ENCODE results near the gene CHD6. TPM values are rescaled to one million over a fixed set of nuclear protein-coding genes. Genes with fewer than 3 reads are reported as not detected.

CHD6 gene
- total RNA-seq, 4 donors from 2014 or later: 21.5 to 130 (median 33.6) TPM

- H3K27me3 ChIP-seq: no peaks in the 10 kb centered on the region
- H3K27ac ChIP-seq: no peak overlapping the region
- TF ChIP-seq POLR2A (IDR thresholded peaks at IDR 0.05) (no peak), CTCF (IDR thresholded peaks at IDR 0.05) (no peak)
- H3K4me1 ChIP-seq: no peaks in the 10 kb centered on the region
- no peak overlapping the region for H3K4me3 ChIP-seq
- H3K36me3 ChIP-seq: no peaks in the 10 kb centered on the region
- no peak for DNase-seq
- no peaks in the 10 kb centered on the region for H3K9me3 ChIP-seq
Measured at GRCh38 chr20:41607791-41608190, 10.4 kb downstream of the CHD6 start.

- no peaks in the 10 kb centered on the region for H3K27me3 ChIP-seq
- peaks cover 0 to 24% (median 10%) of the 10 kb centered on the region in 4 donors for H3K9me3 ChIP-seq
- DNase-seq: no peak
- no peak overlapping the region for H3K27ac ChIP-seq
- no peak overlapping the region for H3K4me3 ChIP-seq
- no peaks in the 10 kb centered on the region for H3K36me3 ChIP-seq
- TF ChIP-seq POLR2A (IDR thresholded peaks at IDR 0.05) (no peak), CTCF (IDR thresholded peaks at IDR 0.05) (no peak)
- H3K4me1 ChIP-seq: no peaks in the 10 kb centered on the region
Measured at GRCh38 chr20:41604002-41604401, 14.2 kb downstream of the CHD6 start.

- H3K27ac ChIP-seq: no peak overlapping the region
- no peak for DNase-seq
- H3K27me3 ChIP-seq: no peaks in the 10 kb centered on the region
- H3K36me3 ChIP-seq: no peaks in the 10 kb centered on the region
- H3K4me3 ChIP-seq: no peak overlapping the region
- H3K4me1 ChIP-seq: no peaks in the 10 kb centered on the region
- TF ChIP-seq CTCF (IDR thresholded peaks at IDR 0.05) (no peak), POLR2A (IDR thresholded peaks at IDR 0.05) (no peak)
- peaks cover 0 to 24% (median 10%) of the 10 kb centered on the region in 4 donors for H3K9me3 ChIP-seq
Measured at GRCh38 chr20:41601742-41602141, 16.4 kb downstream of the CHD6 start.

- Histone ChIP-seq H3K4me1 (no peaks in the 10 kb centered on the region), H3K27me3 (no peaks in the 10 kb centered on the region), H3K27ac (no peak overlapping the region), H3K36me3 (no peaks in the 10 kb centered on the region), H3K9me3 (peaks cover 0 to 24% (median 10%) of the 10 kb centered on the region in 4 donors), H3K4me3 (no peak overlapping the region)
- no peak for DNase-seq
- TF ChIP-seq CTCF (IDR thresholded peaks at IDR 0.05) (no peak), POLR2A (IDR thresholded peaks at IDR 0.05) (no peak)
Measured at GRCh38 chr20:41600926-41601631, 17.1 kb downstream of the CHD6 start.

- H3K36me3 ChIP-seq: peaks cover 0 to 4% (median 0%) of the 10 kb centered on the region in 3 donors
- no peaks in the 10 kb centered on the region for H3K27me3 ChIP-seq
- peaks cover 0 to 33% (median 13%) of the 10 kb centered on the region in 4 donors for H3K9me3 ChIP-seq
Measured at GRCh38 chr20:41599699-41600104, 18.5 kb downstream of the CHD6 start.

More at GRCh38 chr20:41599699-41600104, 18.5 kb downstream of the CHD6 start:
- no peaks in the 10 kb centered on the region for H3K4me1 ChIP-seq
- TF ChIP-seq POLR2A (IDR thresholded peaks at IDR 0.05): no peak
- TF ChIP-seq CTCF (IDR thresholded peaks at IDR 0.05): no peak
- no peak for DNase-seq
- H3K4me3 ChIP-seq: no peak overlapping the region
- no peak overlapping the region for H3K27ac ChIP-seq
